Neuronal stem cell (in vitro differentiated cells): ENCODE measurements around the gene SLC40A1.

Source experiments
- DNase-seq: peaks from one replicate; pipeline ENCODE4 v3.0.0-alpha.2; 2013; ENCODE audit warnings: low spot score
- H2AFZ ChIP-seq: one replicate; pipeline ENCODE4 v1.6.1; 2013; ENCODE audit warnings: mild to moderate bottlenecking, low read length, inconsistent platforms
- H2AK5ac ChIP-seq: 2 replicates; pipeline ENCODE4 v1.6.1; 2013; ENCODE audit warnings: low read depth, mild to moderate bottlenecking, inconsistent platforms, low read length, moderate library complexity, mixed read lengths
- H2BK120ac ChIP-seq: 2 replicates; pipeline ENCODE4 v1.6.1; 2013; ENCODE audit warnings: low read depth, mild to moderate bottlenecking, inconsistent platforms, low read length, moderate library complexity, mixed read lengths
- H2BK12ac ChIP-seq: one replicate; pipeline ENCODE4 v1.6.1; 2013; ENCODE audit warnings: low read length, inconsistent platforms
- H2BK15ac ChIP-seq: 2 replicates; pipeline ENCODE4 v1.6.1; 2013; ENCODE audit warnings: mild to moderate bottlenecking, low read length, inconsistent platforms, mixed read lengths
- H2BK5ac ChIP-seq: one replicate; pipeline ENCODE4 v1.6.1; 2013; ENCODE audit warnings: inconsistent platforms, mild to moderate bottlenecking, low read length, moderate library complexity
- H3K14ac ChIP-seq: one replicate; pipeline ENCODE4 v1.6.1; 2013; ENCODE audit warnings: low read length, inconsistent platforms
- H3K18ac ChIP-seq: 2 replicates; pipeline ENCODE4 v1.6.1; 2013; ENCODE audit warnings: low read length, inconsistent platforms
- H3K23ac ChIP-seq: 2 replicates; pipeline ENCODE4 v1.6.1; 2013; ENCODE audit warnings: low read depth, mild to moderate bottlenecking, mixed read lengths, low read length, inconsistent platforms; ENCODE audit not compliant: poor library complexity
- H3K27ac ChIP-seq: replicated peaks from 3 replicates; pipeline ENCODE4 v1.5.1; 2013; ENCODE audit warnings: low read length, inconsistent platforms
- H3K27me3 ChIP-seq, 3 experiments: 2 replicates each; pipeline ENCODE4 v1.6.1; 2013; ENCODE audit warnings: low read length in 3 of 3, mild to moderate bottlenecking in 2 of 3, inconsistent platforms in 1 of 3, low read depth in 1 of 3, mixed read lengths in 1 of 3, moderate library complexity in 1 of 3; ENCODE audit not compliant: control insufficient read depth in 3 of 3, insufficient read depth in 3 of 3
- H3K36me3 ChIP-seq, 2 donors: replicated peaks in 1 of 2; 2 replicates each; pipeline ENCODE4 v1.6.1; 2013; ENCODE audit warnings: low read length in 2 of 2; ENCODE audit not compliant: control insufficient read depth in 2 of 2, insufficient read depth in 2 of 2
- H3K4ac ChIP-seq: 2 replicates; pipeline ENCODE4 v1.6.1; 2013; ENCODE audit warnings: inconsistent platforms, mild to moderate bottlenecking, low read length, moderate library complexity
- H3K4me1 ChIP-seq, 2 donors: 1 replicate in 1 of 2; 2 replicates in 1 of 2; pipeline ENCODE4 v1.6.1; 2013; ENCODE audit warnings: low read length in 2 of 2, low read depth in 1 of 2; ENCODE audit not compliant: control insufficient read depth in 2 of 2, insufficient read depth in 1 of 2
- H3K4me2 ChIP-seq: one replicate; pipeline ENCODE4 v1.6.1; 2013; ENCODE audit warnings: mild to moderate bottlenecking, low read length, inconsistent platforms; ENCODE audit not compliant: insufficient read depth, poor library complexity, severe bottlenecking
- H3K4me3 ChIP-seq, 2 donors: 2 replicates each; pipeline ENCODE4 v1.5.1; 2013; ENCODE audit warnings: low read length in 2 of 2, mild to moderate bottlenecking in 2 of 2, inconsistent platforms in 1 of 2, moderate library complexity in 1 of 2
- H3K79me1 ChIP-seq: one replicate; pipeline ENCODE4 v1.6.1; 2013; ENCODE audit warnings: low read depth, mild to moderate bottlenecking, inconsistent platforms, low read length, moderate library complexity
- H3K9ac ChIP-seq: one replicate; pipeline ENCODE4 v1.6.1; 2013; ENCODE audit warnings: mild to moderate bottlenecking, low read depth, low read length, inconsistent platforms; ENCODE audit not compliant: poor library complexity
- H3K9me3 ChIP-seq, 2 donors: replicated peaks in 1 of 2; 2 replicates each; pipeline versions ENCODE3 to v1.6.1; 2013; ENCODE audit warnings: low read length in 2 of 2, mild to moderate bottlenecking in 2 of 2, inconsistent platforms in 1 of 2, low read depth in 1 of 2, mixed read lengths in 1 of 2, moderate library complexity in 1 of 2; ENCODE audit not compliant: control insufficient read depth in 2 of 2, insufficient read depth in 1 of 2
- H4K8ac ChIP-seq: one replicate; pipeline ENCODE4 v1.6.1; 2013; ENCODE audit warnings: low read depth, mild to moderate bottlenecking, inconsistent platforms, low read length, moderate library complexity
- H4K91ac ChIP-seq: one replicate; pipeline ENCODE4 v1.6.1; 2013; ENCODE audit warnings: low read length, low read depth, mild to moderate bottlenecking, inconsistent platforms; ENCODE audit not compliant: poor library complexity
- WGBS, 2 donors: extraction: QIAGEN DNeasy Blood & Tissue Kit; methylation state at CpG; one replicate each; pipeline ENCODE4 v1.1.7; 2013; ENCODE audit warnings: missing lambda C conversion rate in 2 of 2, mixed read lengths in 1 of 2; ENCODE audit not compliant: insufficient read length in 2 of 2, insufficient replicate concordance in 1 of 2; ENCODE audit errors: extremely low coverage in 2 of 2; 5-methylcytosine and 5-hydroxymethylcytosine counted together

SLC40A1 gene

DNA sequence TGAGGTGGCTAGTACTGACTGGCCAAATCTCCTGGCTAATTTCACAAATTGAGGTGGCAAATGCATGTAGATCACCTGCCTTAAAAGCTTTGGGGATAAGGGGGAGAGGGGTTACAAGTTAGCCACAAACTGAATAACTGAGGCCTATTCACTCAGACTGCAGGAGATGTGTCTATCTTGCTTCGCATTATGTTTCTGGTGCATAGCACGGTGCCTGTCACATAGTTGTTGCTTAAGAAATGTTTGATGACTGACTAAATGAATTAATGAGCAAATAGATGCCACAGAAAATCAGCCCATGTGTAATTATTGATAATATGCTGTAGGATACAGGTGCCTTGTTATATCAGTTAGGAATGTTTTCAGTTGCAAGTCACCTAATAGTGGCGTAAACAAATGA is 12.5 kb upstream of the SLC40A1 start:
- Histone ChIP-seq H2BK5ac (no peak overlapping the region), H4K91ac (no peak overlapping the region), H3K18ac (no peak overlapping the region), H2AK5ac (no peak overlapping the region), H3K4me1 (no peaks in the 10 kb centered on the region), H3K14ac (no peak overlapping the region), H2BK12ac (no peak overlapping the region), H3K23ac (no peak overlapping the region), H3K27me3 (peaks cover 0 to 11% (median 0%) of the 10 kb centered on the region in 3 experiments), H3K36me3 (no peaks in the 10 kb centered on the region), H3K4me2 (no peak overlapping the region), H3K27ac (no peak overlapping the region), H2BK15ac (no peak overlapping the region), H4K8ac (no peak overlapping the region), H3K4ac (no peak overlapping the region), H3K9me3 (no peaks in the 10 kb centered on the region), H2AFZ (no peak overlapping the region), H3K79me1 (no peaks in the 10 kb centered on the region), H3K4me3 (no peak overlapping the region), H3K9ac (no peak overlapping the region), H2BK120ac (no peak overlapping the region)
- WGBS, 2 donors = no CpG with 5 or more reads among the region's 3 CpGs
- DNase-seq = no peak

GRCh38 chr2:189592353-189592984 is 11.9 kb upstream of the SLC40A1 start:
- no peaks in the 10 kb centered on the region for H3K4me1 ChIP-seq
- H3K79me1 ChIP-seq = no peaks in the 10 kb centered on the region
- no peak overlapping the region for H3K9ac ChIP-seq
- no peak overlapping the region for H2BK12ac ChIP-seq
- H3K14ac ChIP-seq = no peak overlapping the region
- H3K27ac ChIP-seq = no peak overlapping the region
- H3K9me3 ChIP-seq = no peaks in the 10 kb centered on the region
- H3K36me3 ChIP-seq = no peaks in the 10 kb centered on the region
- no peak overlapping the region for H4K91ac ChIP-seq
- H2BK5ac ChIP-seq = no peak overlapping the region
- H2AK5ac ChIP-seq = no peak overlapping the region
- H3K27me3 ChIP-seq = peaks cover 0 to 11% (median 0%) of the 10 kb centered on the region in 3 experiments
- no peak overlapping the region for H2AFZ ChIP-seq
- no peak overlapping the region for H3K23ac ChIP-seq
- no peak overlapping the region for H4K8ac ChIP-seq
- no peak overlapping the region for H3K4me3 ChIP-seq
- WGBS, 2 donors = no CpG with 5 or more reads among the region's 1 CpG
- H3K4me2 ChIP-seq = no peak overlapping the region
- no peak overlapping the region for H3K18ac ChIP-seq
- no peak overlapping the region for H3K4ac ChIP-seq
- no peak overlapping the region for H2BK15ac ChIP-seq
- no peak for DNase-seq
- H2BK120ac ChIP-seq = no peak overlapping the region

DNA sequence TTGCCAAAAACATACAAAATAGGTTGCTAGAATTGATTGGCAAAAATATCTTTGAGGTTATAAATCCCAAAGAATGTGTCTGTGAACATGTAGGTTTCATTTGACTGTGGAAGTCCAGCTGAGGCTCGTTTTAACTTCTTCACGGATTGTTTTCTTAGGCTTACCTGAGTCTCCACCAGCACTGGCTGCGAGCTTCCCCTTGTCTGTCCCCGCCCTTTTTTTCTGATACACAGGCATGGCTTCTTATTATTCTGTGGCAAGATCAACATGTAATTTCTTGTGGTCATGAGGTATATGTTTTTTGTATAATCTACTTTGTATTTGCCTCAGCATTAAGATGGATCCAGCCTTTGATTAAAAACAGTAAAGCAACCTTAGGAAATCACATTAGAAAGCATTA is 7.2 kb upstream of the SLC40A1 start:
- no peak for DNase-seq
- no peaks in the 10 kb centered on the region for H3K9me3 ChIP-seq

GRCh38 chr2:189585226-189585756 is 4.7 kb upstream of the SLC40A1 start:
- H3K18ac ChIP-seq = no peak overlapping the region
- H2BK15ac ChIP-seq = no peak overlapping the region
- no peak overlapping the region for H3K4me3 ChIP-seq
- no peak overlapping the region for H3K9ac ChIP-seq
- H3K9me3 ChIP-seq = peaks cover 1 to 6% of the 10 kb centered on the region in 2 donors
- H3K27me3 ChIP-seq = peaks cover 6 to 45% (median 29%) of the 10 kb centered on the region in 3 experiments
- no peak overlapping the region for H4K91ac ChIP-seq
- no peak overlapping the region for H3K14ac ChIP-seq
- WGBS, 2 donors = no CpG with 5 or more reads among the region's 4 CpGs
- H2BK5ac ChIP-seq = no peak overlapping the region
- no peak overlapping the region for H3K23ac ChIP-seq
- no peak overlapping the region for H4K8ac ChIP-seq
- H3K4me2 ChIP-seq = no peak overlapping the region
- no peak overlapping the region for H2BK12ac ChIP-seq
- H3K27ac ChIP-seq = no peak overlapping the region
- H3K4me1 ChIP-seq = peaks cover under 1% of the 10 kb centered on the region in 2 donors
- H2AFZ ChIP-seq = no peak overlapping the region
- H3K36me3 ChIP-seq = no peaks in the 10 kb centered on the region
- H3K79me1 ChIP-seq = no peaks in the 10 kb centered on the region
- DNase-seq = no peak
- H3K4ac ChIP-seq = no peak overlapping the region
- no peak overlapping the region for H2AK5ac ChIP-seq
- no peak overlapping the region for H2BK120ac ChIP-seq

More for the DNA sequence above, 7.2 kb upstream of the SLC40A1 start:
- Histone ChIP-seq H3K27me3 (peaks cover 0 to 26% (median 9%) of the 10 kb centered on the region in 3 experiments), H3K9ac (no peak overlapping the region), H2BK5ac (no peak overlapping the region), H4K91ac (no peak overlapping the region), H3K4me1 (no peaks in the 10 kb centered on the region), H3K36me3 (no peaks in the 10 kb centered on the region), H3K18ac (no peak overlapping the region), H3K4me3 (no peak overlapping the region), H3K27ac (no peak overlapping the region), H3K4me2 (no peak overlapping the region), H4K8ac (no peak overlapping the region), H3K23ac (no peak overlapping the region), H3K4ac (no peak overlapping the region), H2AFZ (no peak overlapping the region), H2BK120ac (no peak overlapping the region), H2BK12ac (no peak overlapping the region), H2BK15ac (no peak overlapping the region), H2AK5ac (no peak overlapping the region), H3K14ac (no peak overlapping the region), H3K79me1 (no peaks in the 10 kb centered on the region)
- WGBS, 2 donors = no CpG with 5 or more reads among the region's 4 CpGs
